Measurements from ENCODE around the gene NCCRP1.

The NCCRP1 gene

GRCh38 chr19:39179754-39180153 is 17.0 kb upstream of the NCCRP1 start:
- DNase-seq (ENCODE audit: low read depth in 2 of 2): no peak

- DNase-seq (ENCODE audit: low read depth in 2 of 2): no peak
These were observed 16.0 kb upstream of the NCCRP1 start for GRCh38 chr19:39180749-39181148.

GRCh38 chr19:39181500-39182173 is 15.1 kb upstream of the NCCRP1 start:
- DNase-seq (ENCODE audit: low read depth in 2 of 2): no peak

GRCh38 chr19:39182174-39182505 is 14.6 kb upstream of the NCCRP1 start:
- no peak for DNase-seq (ENCODE audit: low read depth in 2 of 2)

- DNase-seq (ENCODE audit: low read depth in 2 of 2): no peak
These were observed 13.7 kb upstream of the NCCRP1 start for GRCh38 chr19:39183104-39183503.

- DNase-seq (ENCODE audit: low read depth in 2 of 2): no peak
These were observed 10.4 kb upstream of the NCCRP1 start for GRCh38 chr19:39186391-39186790.

- DNase-seq (ENCODE audit: low read depth in 2 of 2): no peak
These were observed 9.2 kb upstream of the NCCRP1 start for GRCh38 chr19:39187552-39187943.

- DNase-seq (ENCODE audit: low read depth in 2 of 2): no peak
These were observed 7.8 kb upstream of the NCCRP1 start for GRCh38 chr19:39188960-39189359.

- DNase-seq (ENCODE audit: low read depth in 2 of 2): no peak
These were observed 6.0 kb upstream of the NCCRP1 start for GRCh38 chr19:39190768-39191167.

GRCh38 chr19:39192846-39193245 is 3.9 kb upstream of the NCCRP1 start:
- no peak for DNase-seq (ENCODE audit: low read depth in 2 of 2)

- DNase-seq (ENCODE audit: low read depth in 2 of 2): no peak
These were observed 3.0 kb upstream of the NCCRP1 start for GRCh38 chr19:39193803-39194202.

GRCh38 chr19:39194832-39195542 is 1.8 kb upstream of the NCCRP1 start:
- no peak for DNase-seq (ENCODE audit: low read depth in 2 of 2)

- DNase-seq (ENCODE audit: low read depth in 2 of 2): no peak
These were observed 1.0 kb upstream of the NCCRP1 start for GRCh38 chr19:39195755-39196154.

GRCh38 chr19:39196320-39196719 is 444 bp upstream of the NCCRP1 start:
- DNase-seq (ENCODE audit: low read depth in 2 of 2): no peak

GRCh38 chr19:39197808-39198207 is 1.0 kb downstream of the NCCRP1 start:
- no peak for DNase-seq (ENCODE audit: low read depth in 2 of 2)

GRCh38 chr19:39199025-39199424 is 2.3 kb downstream of the NCCRP1 start:
- no peak for DNase-seq (ENCODE audit: low read depth in 2 of 2)

GRCh38 chr19:39200066-39200802 is 3.5 kb downstream of the NCCRP1 start:
- DNase-seq (ENCODE audit: low read depth in 2 of 2): no peak

- DNase-seq (ENCODE audit: low read depth in 2 of 2): no peak
These were observed 4.0 kb downstream of the NCCRP1 start for GRCh38 chr19:39200803-39201115.

GRCh38 chr19:39202998-39203355 is 6.2 kb downstream of the NCCRP1 start:
- DNase-seq (ENCODE audit: low read depth in 2 of 2): no peak

- no peak for DNase-seq (ENCODE audit: low read depth in 2 of 2)
These were observed 6.9 kb downstream of the NCCRP1 start, which contains the start of gene SYCN for GRCh38 chr19:39203372-39204341. TSS of gene SYCN (minus strand) at chr19:39204263. CDS start at chr19:39204254, 9 bp downstream.

- no peak for DNase-seq (ENCODE audit: low read depth in 2 of 2)
These were observed 8.6 kb downstream of the NCCRP1 start for GRCh38 chr19:39205449-39205764.

- no peak for DNase-seq (ENCODE audit: low read depth in 2 of 2)
These were observed 9.4 kb downstream of the NCCRP1 start for GRCh38 chr19:39206122-39206521.
